C4-2B (cell line): ENCODE data around the gene HIPK3.

Experiments
- H3K27ac ChIP-seq: fragments of 450-650 bp; 2 replicates; pipeline ENCODE4 v1.5.1; 2017
- CTCF ChIP-seq: fragments of 450-650 bp; conservative IDR thresholded peaks from 2 replicates; pipeline ENCODE4 v1.5.1; 2017; ENCODE audit warnings: mild to moderate bottlenecking
- ZFX ChIP-seq: fragments of 450-650 bp; IDR thresholded peaks from 2 replicates; pipeline ENCODE4 v1.6.1; 2017

HIPK3 gene

GRCh38 chr11:33323421-33323820 lies 66.2 kb downstream of the HIPK3 start:
- TF ChIP-seq CTCF (0 out of 2 replicates have a peak, but pooled peaks have one; percentile 9), ZFX (no peak)
- H3K27ac ChIP-seq = no peak overlapping the region

- no peak overlapping the region for H3K27ac ChIP-seq
- TF ChIP-seq CTCF (no peak), ZFX (no peak)
Measured at GRCh38 chr11:33324302-33324985, 67.3 kb downstream of the HIPK3 start.

- no peak for TF ChIP-seq CTCF
- TF ChIP-seq ZFX = no peak
- no peak overlapping the region for H3K27ac ChIP-seq
Measured at GRCh38 chr11:33325451-33325850, 68.3 kb downstream of the HIPK3 start.

GRCh38 chr11:33329705-33330329 lies 72.6 kb downstream of the HIPK3 start:
- no peak overlapping the region for H3K27ac ChIP-seq
- TF ChIP-seq CTCF = peak; percentile 88
- no peak for TF ChIP-seq ZFX

- TF ChIP-seq CTCF (no peak), ZFX (no peak)
- no peak overlapping the region for H3K27ac ChIP-seq
Measured at GRCh38 chr11:33333816-33334215, 76.6 kb downstream of the HIPK3 start.

- TF ChIP-seq ZFX = no peak
- TF ChIP-seq CTCF = no peak
- H3K27ac ChIP-seq = no peak overlapping the region
Measured at GRCh38 chr11:33334627-33335026, 77.4 kb downstream of the HIPK3 start.

- H3K27ac ChIP-seq = no peak overlapping the region
- TF ChIP-seq CTCF (no peak), ZFX (no peak)
Measured at GRCh38 chr11:33339247-33339646, 82.1 kb downstream of the HIPK3 start.
